ENCODE measurements around the gene MPPE1.

The MPPE1 gene

GRCh38 chr18:11891737-11892136, 16.4 kb downstream of the MPPE1 start:
- Histone ChIP-seq H3K36me3 (ENCODE audit: control insufficient read depth, low read depth, low read length) (no peaks in the 10 kb centered on the region), H3K9ac (ENCODE audit: low read length) (no peak overlapping the region), H3K27me3 (ENCODE audit: control insufficient read depth, insufficient read depth, low read length) (no peaks in the 10 kb centered on the region), H3K4me1 (ENCODE audit: control insufficient read depth, low read depth, low read length) (no peaks in the 10 kb centered on the region), H3K27ac (ENCODE audit: low read length) (no peak overlapping the region), H3K9me3 (ENCODE audit: control insufficient read depth, low read depth, low read length) (no peaks in the 10 kb centered on the region), H3K4me3 (ENCODE audit: low read length) (no peak overlapping the region)

DNA sequence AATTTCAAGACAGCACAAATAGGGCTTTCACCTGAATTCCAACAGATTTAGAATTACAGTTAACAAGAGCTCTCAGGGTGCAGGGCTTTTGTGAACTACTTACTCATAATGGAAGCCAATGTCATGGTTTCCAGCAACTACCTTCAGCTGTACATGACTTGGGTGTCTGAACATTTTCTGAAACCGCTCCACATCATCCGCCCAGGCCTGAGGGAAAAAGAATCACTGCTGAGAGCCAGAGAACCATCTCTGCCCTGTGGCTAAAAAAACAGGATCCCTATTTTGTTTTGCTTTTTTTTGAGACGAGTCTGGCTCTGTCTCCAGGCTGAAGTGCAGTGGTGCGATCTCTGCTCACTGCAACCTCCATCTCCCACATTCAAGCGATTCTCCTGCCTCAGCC, 18.8 kb downstream of the MPPE1 start:
- Histone ChIP-seq H3K36me3 (ENCODE audit: control insufficient read depth, low read depth, low read length) (peaks cover 6% of the 10 kb centered on the region), H3K27ac (ENCODE audit: low read length) (no peak overlapping the region), H3K4me1 (ENCODE audit: control insufficient read depth, low read depth, low read length) (no peaks in the 10 kb centered on the region), H3K9ac (ENCODE audit: low read length) (no peak overlapping the region), H3K27me3 (ENCODE audit: control insufficient read depth, insufficient read depth, low read length) (no peaks in the 10 kb centered on the region), H3K4me3 (ENCODE audit: low read length) (no peak overlapping the region), H3K9me3 (ENCODE audit: control insufficient read depth, low read depth, low read length) (no peaks in the 10 kb centered on the region)

- Histone ChIP-seq H3K9ac (ENCODE audit: low read length) (no peak overlapping the region), H3K4me1 (ENCODE audit: control insufficient read depth, low read depth, low read length) (no peaks in the 10 kb centered on the region), H3K36me3 (ENCODE audit: control insufficient read depth, low read depth, low read length) (peaks cover 10% of the 10 kb centered on the region), H3K27me3 (ENCODE audit: control insufficient read depth, insufficient read depth, low read length) (no peaks in the 10 kb centered on the region), H3K27ac (ENCODE audit: low read length) (no peak overlapping the region), H3K4me3 (ENCODE audit: low read length) (no peak overlapping the region), H3K9me3 (ENCODE audit: control insufficient read depth, low read depth, low read length) (no peaks in the 10 kb centered on the region)
Measured at GRCh38 chr18:11888726-11889125, 19.4 kb downstream of the MPPE1 start.

DNA sequence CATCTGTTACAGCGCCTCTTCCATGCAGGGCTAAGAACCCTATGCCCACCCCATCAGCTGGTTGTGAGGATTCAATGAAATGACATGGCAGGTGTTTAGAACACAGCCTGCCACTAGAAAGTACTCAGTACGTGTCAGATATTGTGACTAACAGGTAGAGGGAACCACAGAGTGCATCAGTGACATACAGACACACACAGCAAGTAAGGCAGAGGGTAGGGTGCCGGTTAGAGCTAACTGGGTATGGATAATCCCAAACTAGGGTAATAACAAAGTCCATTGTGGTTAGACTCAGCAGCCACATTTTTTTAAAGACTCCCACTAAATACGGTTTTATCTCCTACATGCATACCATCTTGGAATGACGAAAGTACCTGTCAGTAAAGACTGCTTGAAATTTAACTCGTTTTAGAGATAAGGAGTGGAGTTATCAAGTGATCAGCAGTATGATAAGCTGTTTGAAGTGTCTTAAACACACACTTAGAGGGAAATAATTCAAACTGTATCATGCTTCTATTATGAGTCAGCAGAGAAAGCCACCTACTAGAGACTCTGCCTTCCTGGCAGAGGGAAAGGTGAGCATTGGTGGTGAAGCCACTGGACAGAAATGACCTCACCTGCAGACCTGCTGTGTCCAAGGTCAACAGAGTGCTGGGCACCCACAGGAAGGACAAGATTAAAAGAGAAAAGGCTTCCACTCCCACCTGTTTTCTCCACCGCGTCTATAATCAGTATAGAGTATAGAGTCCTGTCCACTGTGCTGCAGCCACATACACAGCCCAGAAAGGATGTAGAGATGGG, 20.6 kb downstream of the MPPE1 start:
- no peak overlapping the region for H3K9ac ChIP-seq (ENCODE audit: low read length)
- no peaks in the 10 kb centered on the region for H3K27me3 ChIP-seq (ENCODE audit: control insufficient read depth, insufficient read depth, low read length)
- H3K4me3 ChIP-seq (ENCODE audit: low read length), result no peak overlapping the region
- H3K9me3 ChIP-seq (ENCODE audit: control insufficient read depth, low read depth, low read length), result no peaks in the 10 kb centered on the region
- no peaks in the 10 kb centered on the region for H3K4me1 ChIP-seq (ENCODE audit: control insufficient read depth, low read depth, low read length)
- H3K27ac ChIP-seq (ENCODE audit: low read length), result no peak overlapping the region
- peaks cover 10% of the 10 kb centered on the region for H3K36me3 ChIP-seq (ENCODE audit: control insufficient read depth, low read depth, low read length)

- H3K27ac ChIP-seq (ENCODE audit: low read length), result no peak overlapping the region
- no peaks in the 10 kb centered on the region for H3K27me3 ChIP-seq (ENCODE audit: control insufficient read depth, insufficient read depth, low read length)
- H3K9ac ChIP-seq (ENCODE audit: low read length), result no peak overlapping the region
- no peak overlapping the region for H3K4me3 ChIP-seq (ENCODE audit: low read length)
- peaks cover 13% of the 10 kb centered on the region for H3K36me3 ChIP-seq (ENCODE audit: control insufficient read depth, low read depth, low read length)
- no peaks in the 10 kb centered on the region for H3K9me3 ChIP-seq (ENCODE audit: control insufficient read depth, low read depth, low read length)
- no peaks in the 10 kb centered on the region for H3K4me1 ChIP-seq (ENCODE audit: control insufficient read depth, low read depth, low read length)
Measured at GRCh38 chr18:11886577-11887110, 21.5 kb downstream of the MPPE1 start.

- Histone ChIP-seq H3K9ac (ENCODE audit: low read length) (no peak overlapping the region), H3K36me3 (ENCODE audit: control insufficient read depth, low read depth, low read length) (peaks cover 18% of the 10 kb centered on the region), H3K27me3 (ENCODE audit: control insufficient read depth, insufficient read depth, low read length) (no peaks in the 10 kb centered on the region), H3K4me3 (ENCODE audit: low read length) (no peak overlapping the region), H3K4me1 (ENCODE audit: control insufficient read depth, low read depth, low read length) (no peaks in the 10 kb centered on the region), H3K9me3 (ENCODE audit: control insufficient read depth, low read depth, low read length) (no peaks in the 10 kb centered on the region), H3K27ac (ENCODE audit: low read length) (no peak overlapping the region)
Measured at GRCh38 chr18:11885278-11885947, 22.7 kb downstream of the MPPE1 start.

GRCh38 chr18:11884396-11885030, 23.6 kb downstream of the MPPE1 start:
- H3K4me3 ChIP-seq (ENCODE audit: low read length), result no peak overlapping the region
- no peak overlapping the region for H3K9ac ChIP-seq (ENCODE audit: low read length)
- no peaks in the 10 kb centered on the region for H3K4me1 ChIP-seq (ENCODE audit: control insufficient read depth, low read depth, low read length)
- H3K27ac ChIP-seq (ENCODE audit: low read length), result no peak overlapping the region
- H3K36me3 ChIP-seq (ENCODE audit: control insufficient read depth, low read depth, low read length), result peaks cover 18% of the 10 kb centered on the region
- H3K9me3 ChIP-seq (ENCODE audit: control insufficient read depth, low read depth, low read length), result no peaks in the 10 kb centered on the region
- H3K27me3 ChIP-seq (ENCODE audit: control insufficient read depth, insufficient read depth, low read length), result no peaks in the 10 kb centered on the region

DNA sequence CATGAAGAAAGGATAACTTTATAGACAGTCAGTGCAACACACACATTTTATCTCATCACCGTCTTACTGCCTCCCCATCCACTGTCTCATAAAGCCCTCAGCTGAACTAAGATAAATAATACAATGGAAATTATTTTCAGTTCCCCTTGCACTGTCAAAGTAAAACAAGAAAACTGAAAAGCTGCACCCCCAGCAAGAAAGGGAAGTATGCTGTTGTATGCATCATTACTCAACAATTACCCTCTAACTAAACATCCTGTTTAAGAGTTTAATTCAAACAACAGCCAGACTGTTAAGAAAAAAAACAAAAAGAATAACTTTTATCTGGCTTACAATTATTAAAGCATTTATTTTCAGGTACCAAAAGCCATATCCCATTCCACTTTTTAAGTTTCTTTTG, 25.0 kb downstream of the MPPE1 start:
- H3K27ac ChIP-seq (ENCODE audit: low read length), result no peak overlapping the region
- H3K27me3 ChIP-seq (ENCODE audit: control insufficient read depth, insufficient read depth, low read length), result no peaks in the 10 kb centered on the region
- H3K36me3 ChIP-seq (ENCODE audit: control insufficient read depth, low read depth, low read length), result peaks cover 18% of the 10 kb centered on the region
- no peaks in the 10 kb centered on the region for H3K9me3 ChIP-seq (ENCODE audit: control insufficient read depth, low read depth, low read length)
- H3K4me1 ChIP-seq (ENCODE audit: control insufficient read depth, low read depth, low read length), result no peaks in the 10 kb centered on the region
- no peak overlapping the region for H3K4me3 ChIP-seq (ENCODE audit: low read length)
- no peak overlapping the region for H3K9ac ChIP-seq (ENCODE audit: low read length)

DNA sequence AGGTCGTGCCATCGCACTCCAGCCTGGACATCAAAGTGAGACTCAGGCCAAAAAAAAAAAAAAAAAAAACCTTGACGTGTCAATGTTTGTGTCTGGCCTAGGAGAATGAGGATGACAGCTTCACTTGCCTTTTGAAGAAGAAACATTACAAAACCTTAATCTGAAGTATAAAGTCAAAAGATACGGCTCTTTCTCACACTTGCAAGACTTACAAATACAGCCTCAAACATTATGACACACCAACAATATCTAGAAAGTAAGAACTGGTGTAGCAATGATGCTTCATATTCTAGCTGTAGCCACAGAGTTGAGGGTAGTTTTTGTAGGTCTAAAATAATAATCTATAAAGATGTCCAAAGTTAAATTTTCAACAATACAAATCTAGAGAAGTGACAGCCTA, 25.5 kb downstream of the MPPE1 start:
- Histone ChIP-seq H3K27ac (ENCODE audit: low read length) (no peak overlapping the region), H3K9ac (ENCODE audit: low read length) (no peak overlapping the region), H3K36me3 (ENCODE audit: control insufficient read depth, low read depth, low read length) (peaks cover 18% of the 10 kb centered on the region), H3K4me1 (ENCODE audit: control insufficient read depth, low read depth, low read length) (no peaks in the 10 kb centered on the region), H3K9me3 (ENCODE audit: control insufficient read depth, low read depth, low read length) (no peaks in the 10 kb centered on the region), H3K27me3 (ENCODE audit: control insufficient read depth, insufficient read depth, low read length) (no peaks in the 10 kb centered on the region), H3K4me3 (ENCODE audit: low read length) (no peak overlapping the region)

DNA sequence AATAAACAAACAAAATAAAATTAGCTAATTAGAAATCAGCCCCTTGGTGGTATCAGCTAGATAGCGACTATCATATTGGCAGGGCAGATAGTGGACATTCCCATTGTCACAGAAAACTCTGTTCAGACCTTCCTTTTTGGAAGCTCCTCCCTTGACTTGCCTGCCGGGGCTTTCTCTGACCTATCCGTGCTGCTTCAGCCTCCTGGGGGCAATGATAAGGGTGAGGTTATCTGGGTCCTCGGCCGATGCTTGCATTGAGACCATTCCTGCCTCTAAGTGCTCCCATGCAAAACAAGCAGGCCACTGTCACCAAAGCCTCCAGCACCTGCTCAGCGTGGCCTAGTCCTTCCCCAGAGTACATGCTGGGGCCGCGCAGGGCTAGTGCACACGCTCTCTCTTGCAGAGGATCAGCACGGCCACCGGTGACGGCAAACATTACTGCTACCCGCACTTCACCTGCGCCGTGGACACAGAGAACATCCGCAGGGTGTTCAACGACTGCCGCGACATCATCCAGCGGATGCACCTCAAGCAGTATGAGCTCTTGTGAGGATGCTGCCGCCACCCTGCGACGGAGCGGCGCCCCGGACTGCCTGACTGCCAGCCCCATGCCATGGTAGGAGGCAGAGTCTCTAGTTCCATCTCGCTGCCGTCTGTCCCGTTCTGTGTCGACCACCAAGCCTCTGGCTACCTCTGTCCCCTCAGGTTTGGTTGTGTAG, 27.4 kb downstream of the MPPE1 start:
- no peak overlapping the region for H3K27ac ChIP-seq (ENCODE audit: low read length)
- no peak overlapping the region for H3K4me3 ChIP-seq (ENCODE audit: low read length)
- no peaks in the 10 kb centered on the region for H3K4me1 ChIP-seq (ENCODE audit: control insufficient read depth, low read depth, low read length)
- peaks cover 18% of the 10 kb centered on the region for H3K36me3 ChIP-seq (ENCODE audit: control insufficient read depth, low read depth, low read length)
- H3K27me3 ChIP-seq (ENCODE audit: control insufficient read depth, insufficient read depth, low read length), result no peaks in the 10 kb centered on the region
- no peak overlapping the region for H3K9ac ChIP-seq (ENCODE audit: low read length)
- no peaks in the 10 kb centered on the region for H3K9me3 ChIP-seq (ENCODE audit: control insufficient read depth, low read depth, low read length)

DNA sequence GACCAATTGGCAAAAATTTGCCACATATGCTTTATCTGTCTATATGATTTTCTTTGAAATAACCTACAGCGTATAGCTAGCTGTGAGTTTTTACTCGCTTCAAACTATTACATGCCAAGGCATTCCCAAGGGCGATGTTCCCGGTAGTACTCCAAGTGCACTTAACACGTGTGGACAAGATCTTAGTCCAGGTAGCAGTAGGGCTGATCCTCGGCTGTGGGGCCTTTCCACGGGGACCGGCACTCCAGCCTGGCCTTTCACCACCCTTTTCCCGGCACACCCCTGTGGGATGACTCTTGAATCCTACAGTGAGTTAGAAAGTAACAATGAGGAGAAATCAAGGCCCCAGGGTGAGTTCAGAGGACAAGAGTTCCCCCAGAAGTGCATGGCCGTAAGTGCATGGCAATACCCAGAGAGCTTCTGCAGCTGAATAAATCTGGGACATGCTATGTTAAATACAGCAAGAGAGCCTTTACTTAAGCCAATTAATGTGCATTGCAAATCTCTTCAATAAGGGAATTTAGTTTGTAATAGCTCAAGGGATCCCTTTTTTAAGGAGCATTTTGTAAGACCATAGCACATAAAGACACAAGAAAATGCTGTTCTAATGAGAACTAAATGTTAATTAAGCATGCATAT, 30.5 kb downstream of the MPPE1 start:
- no peak overlapping the region for H3K27ac ChIP-seq (ENCODE audit: low read length)

More for the DNA sequence above, 30.5 kb downstream of the MPPE1 start:
- no peaks in the 10 kb centered on the region for H3K4me1 ChIP-seq (ENCODE audit: control insufficient read depth, low read depth, low read length)
- H3K9me3 ChIP-seq (ENCODE audit: control insufficient read depth, low read depth, low read length), result no peaks in the 10 kb centered on the region
- H3K36me3 ChIP-seq (ENCODE audit: control insufficient read depth, low read depth, low read length), result peaks cover 7% of the 10 kb centered on the region
- H3K9ac ChIP-seq (ENCODE audit: low read length), result no peak overlapping the region
- H3K4me3 ChIP-seq (ENCODE audit: low read length), result no peak overlapping the region
- H3K27me3 ChIP-seq (ENCODE audit: control insufficient read depth, insufficient read depth, low read length), result no peaks in the 10 kb centered on the region

Measured in iPS-18a (cell line).